Esophagus squamous epithelium (tissue), 4 donors: ENCODE results near the gene PDE12.

Source experiments
- CTCF ChIP-seq, 6 experiments: fragments of 450-650 bp in 4 of 6; fragments of 200-600 bp in 2 of 6; sonication (generic) in 2 of 6; IDR thresholded peaks; one replicate each; pipeline ENCODE4 v1.5.1; 2016 to 2019; ENCODE audit warnings: antibody characterized with exemption in 6 of 6, mild to moderate bottlenecking in 4 of 6, moderate library complexity in 4 of 6
- POLR2A ChIP-seq, 4 donors: fragments of 450-650 bp; IDR thresholded peaks; one replicate each; pipeline ENCODE4 v1.6.1; 2017; ENCODE audit warnings: antibody characterized with exemption in 4 of 4, mild to moderate bottlenecking in 4 of 4, moderate library complexity in 3 of 4

- no peak for TF ChIP-seq CTCF (IDR thresholded peaks at IDR 0.05)
- no peak for TF ChIP-seq POLR2A (IDR thresholded peaks at IDR 0.05)
Measured at GRCh38 chr3:57594144-57594543, 38.1 kb downstream of the PDE12 start.
